ENCODE data around the gene SYNDIG1.

SYNDIG1 gene

DNA sequence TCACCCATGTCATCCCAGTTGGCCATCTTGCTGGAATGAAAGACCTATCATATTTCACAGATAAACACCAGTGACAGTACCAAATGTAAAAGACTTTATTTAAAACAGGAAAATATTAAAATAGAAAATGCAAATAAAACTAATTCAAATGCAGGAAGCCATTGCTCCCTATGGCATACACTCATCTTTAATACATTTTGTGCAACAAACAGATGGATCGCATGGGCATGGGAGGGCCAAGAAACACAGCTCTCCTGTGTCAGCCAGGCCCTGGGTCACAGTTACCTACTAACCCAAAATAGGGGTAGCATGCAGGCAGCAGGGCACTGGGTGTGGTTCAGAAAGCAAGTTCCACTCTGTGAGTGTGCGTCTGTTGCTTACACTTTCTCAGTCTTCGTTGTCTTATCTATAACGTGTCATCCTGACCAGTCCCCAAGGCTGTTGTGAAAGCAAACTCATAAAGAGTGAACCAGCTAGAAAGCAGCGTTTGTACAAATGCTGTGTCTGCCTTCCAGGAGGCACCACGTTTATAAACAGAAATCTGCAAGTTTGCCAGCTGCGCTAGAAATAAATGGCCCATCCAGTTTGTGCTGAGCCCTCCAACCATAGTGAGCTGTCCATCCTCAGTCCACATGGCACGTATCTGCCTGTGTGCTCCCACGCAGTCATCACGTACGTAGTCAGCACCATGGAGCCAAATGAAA is 180.5 kb downstream of the SYNDIG1 start:
- H3K27ac ChIP-seq (replicated peaks), result no peak overlapping the region
- no peak for DNase-seq (ENCODE audit: low read depth in 1 of 2, low spot score in 1 of 2)
- H3K4me3 ChIP-seq (replicated peaks; ENCODE audit: insufficient read depth, low read length), result no peak overlapping the region
- H3K27me3 ChIP-seq (ENCODE audit: insufficient read depth, poor library complexity, severe bottlenecking), result no peaks in the 10 kb centered on the region
- TF ChIP-seq SPI1 (IDR thresholded peaks at IDR 0.05; ENCODE audit: borderline replicate concordance, low read depth) (no peak), GABPA (IDR thresholded peaks at IDR 0.05; ENCODE audit: low read depth) (no peak), POLR2AphosphoS5 (IDR thresholded peaks at IDR 0.05; ENCODE audit: low read depth) (no peak)
- TF ChIP-seq, protein P1, sequence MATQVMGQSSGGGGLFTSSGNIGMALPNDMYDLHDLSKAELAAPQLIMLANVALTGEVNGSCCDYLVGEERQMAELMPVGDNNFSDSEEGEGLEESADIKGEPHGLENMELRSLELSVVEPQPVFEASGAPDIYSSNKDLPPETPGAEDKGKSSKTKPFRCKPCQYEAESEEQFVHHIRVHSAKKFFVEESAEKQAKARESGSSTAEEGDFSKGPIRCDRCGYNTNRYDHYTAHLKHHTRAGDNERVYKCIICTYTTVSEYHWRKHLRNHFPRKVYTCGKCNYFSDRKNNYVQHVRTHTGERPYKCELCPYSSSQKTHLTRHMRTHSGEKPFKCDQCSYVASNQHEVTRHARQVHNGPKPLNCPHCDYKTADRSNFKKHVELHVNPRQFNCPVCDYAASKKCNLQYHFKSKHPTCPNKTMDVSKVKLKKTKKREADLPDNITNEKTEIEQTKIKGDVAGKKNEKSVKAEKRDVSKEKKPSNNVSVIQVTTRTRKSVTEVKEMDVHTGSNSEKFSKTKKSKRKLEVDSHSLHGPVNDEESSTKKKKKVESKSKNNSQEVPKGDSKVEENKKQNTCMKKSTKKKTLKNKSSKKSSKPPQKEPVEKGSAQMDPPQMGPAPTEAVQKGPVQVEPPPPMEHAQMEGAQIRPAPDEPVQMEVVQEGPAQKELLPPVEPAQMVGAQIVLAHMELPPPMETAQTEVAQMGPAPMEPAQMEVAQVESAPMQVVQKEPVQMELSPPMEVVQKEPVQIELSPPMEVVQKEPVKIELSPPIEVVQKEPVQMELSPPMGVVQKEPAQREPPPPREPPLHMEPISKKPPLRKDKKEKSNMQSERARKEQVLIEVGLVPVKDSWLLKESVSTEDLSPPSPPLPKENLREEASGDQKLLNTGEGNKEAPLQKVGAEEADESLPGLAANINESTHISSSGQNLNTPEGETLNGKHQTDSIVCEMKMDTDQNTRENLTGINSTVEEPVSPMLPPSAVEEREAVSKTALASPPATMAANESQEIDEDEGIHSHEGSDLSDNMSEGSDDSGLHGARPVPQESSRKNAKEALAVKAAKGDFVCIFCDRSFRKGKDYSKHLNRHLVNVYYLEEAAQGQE (IDR thresholded peaks at IDR 0.05; ENCODE audit: insufficient replicate concordance, low read depth), result no peak
- TF ChIP-seq, protein P2, sequence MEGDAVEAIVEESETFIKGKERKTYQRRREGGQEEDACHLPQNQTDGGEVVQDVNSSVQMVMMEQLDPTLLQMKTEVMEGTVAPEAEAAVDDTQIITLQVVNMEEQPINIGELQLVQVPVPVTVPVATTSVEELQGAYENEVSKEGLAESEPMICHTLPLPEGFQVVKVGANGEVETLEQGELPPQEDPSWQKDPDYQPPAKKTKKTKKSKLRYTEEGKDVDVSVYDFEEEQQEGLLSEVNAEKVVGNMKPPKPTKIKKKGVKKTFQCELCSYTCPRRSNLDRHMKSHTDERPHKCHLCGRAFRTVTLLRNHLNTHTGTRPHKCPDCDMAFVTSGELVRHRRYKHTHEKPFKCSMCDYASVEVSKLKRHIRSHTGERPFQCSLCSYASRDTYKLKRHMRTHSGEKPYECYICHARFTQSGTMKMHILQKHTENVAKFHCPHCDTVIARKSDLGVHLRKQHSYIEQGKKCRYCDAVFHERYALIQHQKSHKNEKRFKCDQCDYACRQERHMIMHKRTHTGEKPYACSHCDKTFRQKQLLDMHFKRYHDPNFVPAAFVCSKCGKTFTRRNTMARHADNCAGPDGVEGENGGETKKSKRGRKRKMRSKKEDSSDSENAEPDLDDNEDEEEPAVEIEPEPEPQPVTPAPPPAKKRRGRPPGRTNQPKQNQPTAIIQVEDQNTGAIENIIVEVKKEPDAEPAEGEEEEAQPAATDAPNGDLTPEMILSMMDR (IDR thresholded peaks at IDR 0.05; ENCODE audit: insufficient read depth, low read length), result no peak

DNA sequence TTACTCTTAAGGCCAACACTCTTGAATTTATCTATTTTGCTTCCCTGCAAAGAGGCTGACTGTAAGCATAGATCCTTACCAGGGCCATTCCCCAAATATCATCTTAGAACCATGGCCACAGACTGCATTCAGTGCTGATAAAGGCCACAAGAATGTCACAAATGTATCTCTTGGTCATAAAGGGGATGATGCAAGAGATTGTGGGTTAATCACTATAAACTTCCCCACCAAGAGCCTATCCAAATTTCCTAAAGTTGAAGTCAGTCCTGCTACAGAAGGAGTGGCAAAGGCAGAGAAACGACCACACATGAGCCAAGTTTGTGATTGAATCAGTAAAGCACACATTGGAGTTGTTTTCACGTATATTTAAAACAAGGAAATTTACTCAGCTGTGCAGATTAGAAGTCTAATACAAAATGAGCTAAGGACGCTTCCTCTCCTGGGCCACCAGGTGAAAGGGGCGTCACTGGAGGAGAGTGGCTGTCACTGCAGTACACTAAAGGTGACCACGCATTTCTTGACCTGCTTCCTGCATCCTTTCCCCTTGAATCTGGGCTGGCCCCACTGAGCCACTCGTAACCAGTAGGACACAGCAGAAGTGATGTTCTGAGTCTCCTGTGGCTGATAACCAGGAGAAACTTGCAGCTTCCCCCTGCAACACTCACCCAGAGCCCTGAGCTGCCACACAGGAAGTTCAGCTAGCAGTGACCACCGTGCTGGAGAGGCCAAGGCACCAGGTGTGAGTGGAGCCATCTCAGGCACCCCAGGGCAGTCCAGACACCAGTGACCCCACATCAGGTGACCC is 181.9 kb downstream of the SYNDIG1 start:
- Histone ChIP-seq H3K27ac (replicated peaks) (no peak overlapping the region), H3K4me3 (replicated peaks; ENCODE audit: insufficient read depth, low read length) (no peak overlapping the region), H3K27me3 (ENCODE audit: insufficient read depth, poor library complexity, severe bottlenecking) (no peaks in the 10 kb centered on the region)
- TF ChIP-seq, protein P2 (IDR thresholded peaks at IDR 0.05; ENCODE audit: insufficient read depth, low read length), result no peak
- TF ChIP-seq GABPA (IDR thresholded peaks at IDR 0.05; ENCODE audit: low read depth) (no peak), SPI1 (IDR thresholded peaks at IDR 0.05; ENCODE audit: borderline replicate concordance, low read depth) (no peak), POLR2AphosphoS5 (IDR thresholded peaks at IDR 0.05; ENCODE audit: low read depth) (no peak)
- TF ChIP-seq, protein P1 (IDR thresholded peaks at IDR 0.05; ENCODE audit: insufficient replicate concordance, low read depth), result no peak
- no peak for DNase-seq (ENCODE audit: low read depth in 1 of 2, low spot score in 1 of 2)

DNA sequence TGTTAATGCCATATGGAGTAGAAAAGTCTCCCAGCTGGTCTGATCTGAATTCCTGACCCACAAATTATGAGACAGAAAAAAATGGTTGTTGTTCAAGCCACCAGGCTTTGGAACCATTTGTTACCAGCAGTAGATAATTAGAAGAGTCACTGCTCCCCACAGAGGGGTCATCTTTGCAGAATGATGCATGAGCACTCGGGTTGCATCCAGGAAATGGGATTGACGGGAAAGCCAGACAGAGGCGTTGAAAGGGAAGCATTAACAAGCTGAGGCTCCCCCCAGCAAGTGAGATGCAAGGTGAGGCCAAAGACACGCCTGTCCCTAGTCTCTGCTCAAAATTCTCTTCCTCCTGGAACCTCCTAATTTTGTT is 182.5 kb downstream of the SYNDIG1 start:
- H3K27me3 ChIP-seq (ENCODE audit: insufficient read depth, poor library complexity, severe bottlenecking), result no peaks in the 10 kb centered on the region
- DNase-seq (ENCODE audit: low read depth in 1 of 2, low spot score in 1 of 2), result no peak
- no peak overlapping the region for H3K4me3 ChIP-seq (replicated peaks; ENCODE audit: insufficient read depth, low read length)
- no peak overlapping the region for H3K27ac ChIP-seq (replicated peaks)
- TF ChIP-seq SPI1 (IDR thresholded peaks at IDR 0.05; ENCODE audit: borderline replicate concordance, low read depth), result no peak
- no peak for TF ChIP-seq POLR2AphosphoS5 (IDR thresholded peaks at IDR 0.05; ENCODE audit: low read depth)
- TF ChIP-seq GABPA (IDR thresholded peaks at IDR 0.05; ENCODE audit: low read depth), result no peak
- TF ChIP-seq, protein P2 (IDR thresholded peaks at IDR 0.05; ENCODE audit: insufficient read depth, low read length), result no peak
- TF ChIP-seq, protein P1 (IDR thresholded peaks at IDR 0.05; ENCODE audit: insufficient replicate concordance, low read depth), result no peak
